Airway epithelial cell (primary cell): ENCODE data around the gene BTNL9. TPM values are rescaled to one million over a fixed set of nuclear protein-coding genes. Genes with fewer than 3 reads are reported as not detected.

Source experiments
- total RNA-seq: library from RNA; depleted of rRNA; stranded (reverse); fragments of >200 nt; gene quantifications from 2 replicates; pipeline ENCODE4 v1.2.3, GENCODE V29; 2015

BTNL9 gene
- total RNA-seq = not detected in 2 replicates

DNA sequence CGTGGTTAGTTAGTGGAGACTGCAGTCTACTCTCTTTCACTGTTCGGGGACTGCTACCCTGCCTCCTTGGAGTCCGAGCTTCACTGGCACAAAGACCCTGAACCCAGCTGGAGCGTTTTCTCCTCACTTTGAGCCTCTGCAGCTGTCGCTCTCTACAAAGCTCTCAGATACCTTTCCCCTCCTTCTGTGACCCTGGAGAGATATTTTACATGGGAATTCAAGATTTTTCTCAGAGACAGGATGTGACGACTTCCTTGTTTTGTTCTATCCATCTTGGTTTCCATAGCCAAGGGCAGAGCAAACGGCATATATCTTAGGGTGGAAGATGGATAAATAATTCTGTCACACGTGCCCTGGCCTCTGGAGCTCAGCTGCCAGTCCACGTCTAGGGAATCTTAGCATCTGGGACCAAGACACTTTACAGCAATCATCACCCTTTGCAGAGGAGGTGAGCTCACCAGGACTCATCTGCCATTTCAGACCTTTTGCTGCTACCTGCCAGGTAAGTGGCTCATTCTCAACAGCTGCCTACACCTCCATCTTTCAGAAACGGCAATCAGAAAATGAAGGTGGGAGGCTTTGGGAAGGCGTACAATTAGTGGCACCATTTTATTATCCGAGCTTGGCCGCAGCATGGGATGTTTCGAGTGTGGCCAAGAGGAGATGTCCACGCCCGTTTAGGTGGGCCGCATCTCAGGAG lies at the start of gene BTNL9:
Gene BTNL9, plus strand, starts transcription at position 336 of the 700 bp plus-strand sequence. CDS start 5,224 bp downstream, outside the sequence.

Other genes starting within 250 kb of the BTNL9 start
- 123 and 141 TPM in 2 replicates for gene MGAT1, start 237.5 kb upstream of the BTNL9 start, total RNA-seq
- 11.1 and 12.8 TPM in 2 replicates for gene ZFP62, start 179.0 kb upstream of the BTNL9 start, total RNA-seq
- not detected in 2 replicates for gene BTNL8, start 141.1 kb upstream of the BTNL9 start, total RNA-seq
- gene BTNL3, start 51.4 kb upstream of the BTNL9 start, total RNA-seq = not detected in 2 replicates
- gene OR2V1, start 90.9 kb downstream of the BTNL9 start, total RNA-seq = not detected in 2 replicates
- gene OR2V2, start 107.3 kb downstream of the BTNL9 start, total RNA-seq = not detected in 2 replicates
- 66.5 and 84.9 TPM in 2 replicates for gene TRIM7, start 164.9 kb downstream of the BTNL9 start, total RNA-seq
- gene TRIM41, start 183.0 kb downstream of the BTNL9 start, total RNA-seq = 11.6 and 14.2 TPM in 2 replicates
- 2,458 and 2,962 TPM in 2 replicates for gene RACK1, start 203.6 kb downstream of the BTNL9 start, total RNA-seq
- gene TRIM52, start 220.9 kb downstream of the BTNL9 start, total RNA-seq = 1.5 and 3.7 TPM in 2 replicates